Measurements from ENCODE around the gene C11orf21.
A peak's percentile ranks its signal among the peaks of the same experiment; 100 is the strongest.

C11orf21 gene

GRCh38 chr11:2309251-2310072 lies 7.7 kb upstream of the C11orf21 start:
- DNase-seq (ENCODE audit: insufficient read length, low spot score): no peak
- FAIRE-seq: no peak

GRCh38 chr11:2308713-2309112 lies 7.0 kb upstream of the C11orf21 start:
- DNase-seq (ENCODE audit: insufficient read length, low spot score): no peak
- no peak for FAIRE-seq

GRCh38 chr11:2307501-2308331 lies 6.0 kb upstream of the C11orf21 start:
- FAIRE-seq (no peak), DNase-seq (ENCODE audit: insufficient read length, low spot score) (no peak)

GRCh38 chr11:2306877-2307500 lies 5.3 kb upstream of the C11orf21 start:
- DNase-seq (ENCODE audit: insufficient read length, low spot score) (no peak), FAIRE-seq (no peak)

GRCh38 chr11:2306452-2306823 lies 4.7 kb upstream of the C11orf21 start:
- FAIRE-seq (no peak), DNase-seq (ENCODE audit: insufficient read length, low spot score) (no peak)

- FAIRE-seq (peak; percentile 78), DNase-seq (ENCODE audit: insufficient read length, low spot score) (no peak)
Observed at GRCh38 chr11:2305788-2306451, 4.2 kb upstream of the C11orf21 start.

GRCh38 chr11:2305140-2305778 lies 3.5 kb upstream of the C11orf21 start:
- DNase-seq (ENCODE audit: insufficient read length, low spot score): peak; percentile 76
- FAIRE-seq: no peak

- DNase-seq (ENCODE audit: insufficient read length, low spot score): no peak
- FAIRE-seq: no peak
Observed at GRCh38 chr11:2304506-2305139, 2.9 kb upstream of the C11orf21 start.

- DNase-seq (ENCODE audit: insufficient read length, low spot score) (no peak), FAIRE-seq (no peak)
Observed at GRCh38 chr11:2303627-2304505, 2.1 kb upstream of the C11orf21 start.

- FAIRE-seq (no peak), DNase-seq (ENCODE audit: insufficient read length, low spot score) (no peak)
Observed at GRCh38 chr11:2302896-2303626, 1.3 kb upstream of the C11orf21 start.

GRCh38 chr11:2302306-2302895 lies 683 bp upstream of the C11orf21 start:
- FAIRE-seq: no peak
- DNase-seq (ENCODE audit: insufficient read length, low spot score): no peak

- no peak for DNase-seq (ENCODE audit: insufficient read length, low spot score)
- no peak for FAIRE-seq
Observed at GRCh38 chr11:2300936-2301630, 635 bp downstream of the C11orf21 start.

- FAIRE-seq: no peak
- DNase-seq (ENCODE audit: insufficient read length, low spot score): no peak
Observed at GRCh38 chr11:2300290-2300935, 1.3 kb downstream of the C11orf21 start.

- no peak for DNase-seq (ENCODE audit: insufficient read length, low spot score)
- FAIRE-seq: no peak
Observed at GRCh38 chr11:2299773-2300172, 1.9 kb downstream of the C11orf21 start.

- FAIRE-seq: no peak
- peak; percentile 53 for DNase-seq (ENCODE audit: insufficient read length, low spot score)
Observed at GRCh38 chr11:2298795-2299761, 2.6 kb downstream of the C11orf21 start.

Measured in HTR-8/SVneo (cell line).